Panc1 (cell line): ENCODE results near the gene AUP1.

Experiments
- SIN3A ChIP-seq: IDR thresholded peaks from 2 replicates; pipeline ENCODE4 v1.6.1; 2012; ENCODE audit warnings: low read depth, mild to moderate bottlenecking, low read length, moderate library complexity, borderline replicate concordance; ENCODE audit not compliant: insufficient read depth
- TF ChIP-seq, protein P1 (sequence below): fragments of 450-650 bp; IDR thresholded peaks from 2 replicates; pipeline ENCODE4 v1.5.1; 2017; ENCODE audit warnings: mild to moderate bottlenecking

GRCh38 chr2:74499267-74499939 lies 30.1 kb downstream of the AUP1 start, which contains the start of gene LBX2:
- TF ChIP-seq, protein P1, sequence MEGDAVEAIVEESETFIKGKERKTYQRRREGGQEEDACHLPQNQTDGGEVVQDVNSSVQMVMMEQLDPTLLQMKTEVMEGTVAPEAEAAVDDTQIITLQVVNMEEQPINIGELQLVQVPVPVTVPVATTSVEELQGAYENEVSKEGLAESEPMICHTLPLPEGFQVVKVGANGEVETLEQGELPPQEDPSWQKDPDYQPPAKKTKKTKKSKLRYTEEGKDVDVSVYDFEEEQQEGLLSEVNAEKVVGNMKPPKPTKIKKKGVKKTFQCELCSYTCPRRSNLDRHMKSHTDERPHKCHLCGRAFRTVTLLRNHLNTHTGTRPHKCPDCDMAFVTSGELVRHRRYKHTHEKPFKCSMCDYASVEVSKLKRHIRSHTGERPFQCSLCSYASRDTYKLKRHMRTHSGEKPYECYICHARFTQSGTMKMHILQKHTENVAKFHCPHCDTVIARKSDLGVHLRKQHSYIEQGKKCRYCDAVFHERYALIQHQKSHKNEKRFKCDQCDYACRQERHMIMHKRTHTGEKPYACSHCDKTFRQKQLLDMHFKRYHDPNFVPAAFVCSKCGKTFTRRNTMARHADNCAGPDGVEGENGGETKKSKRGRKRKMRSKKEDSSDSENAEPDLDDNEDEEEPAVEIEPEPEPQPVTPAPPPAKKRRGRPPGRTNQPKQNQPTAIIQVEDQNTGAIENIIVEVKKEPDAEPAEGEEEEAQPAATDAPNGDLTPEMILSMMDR, result no peak
- TF ChIP-seq SIN3A, result no peak
